Measurements from ENCODE around the gene LRRN4. TPM values are rescaled to one million over a fixed set of nuclear protein-coding genes. Genes with fewer than 3 reads are reported as not detected.

LRRN4 gene
- total and polyA plus RNA-seq, 2 donors from 2014 or later = 1.6 to 89.3 TPM

GRCh38 chr20:6012179-6012578, 41.7 kb downstream of the LRRN4 start:
- H3K36me3 ChIP-seq (ENCODE audit: control insufficient read depth in 2 of 3, insufficient read depth in 3 of 3, low read length in 3 of 3) = peaks cover 2 to 42% (median 14%) of the 10 kb centered on the region in 3 donors
- no peak for DNase-seq
- TF ChIP-seq, protein P1, sequence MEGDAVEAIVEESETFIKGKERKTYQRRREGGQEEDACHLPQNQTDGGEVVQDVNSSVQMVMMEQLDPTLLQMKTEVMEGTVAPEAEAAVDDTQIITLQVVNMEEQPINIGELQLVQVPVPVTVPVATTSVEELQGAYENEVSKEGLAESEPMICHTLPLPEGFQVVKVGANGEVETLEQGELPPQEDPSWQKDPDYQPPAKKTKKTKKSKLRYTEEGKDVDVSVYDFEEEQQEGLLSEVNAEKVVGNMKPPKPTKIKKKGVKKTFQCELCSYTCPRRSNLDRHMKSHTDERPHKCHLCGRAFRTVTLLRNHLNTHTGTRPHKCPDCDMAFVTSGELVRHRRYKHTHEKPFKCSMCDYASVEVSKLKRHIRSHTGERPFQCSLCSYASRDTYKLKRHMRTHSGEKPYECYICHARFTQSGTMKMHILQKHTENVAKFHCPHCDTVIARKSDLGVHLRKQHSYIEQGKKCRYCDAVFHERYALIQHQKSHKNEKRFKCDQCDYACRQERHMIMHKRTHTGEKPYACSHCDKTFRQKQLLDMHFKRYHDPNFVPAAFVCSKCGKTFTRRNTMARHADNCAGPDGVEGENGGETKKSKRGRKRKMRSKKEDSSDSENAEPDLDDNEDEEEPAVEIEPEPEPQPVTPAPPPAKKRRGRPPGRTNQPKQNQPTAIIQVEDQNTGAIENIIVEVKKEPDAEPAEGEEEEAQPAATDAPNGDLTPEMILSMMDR (IDR thresholded peaks at IDR 0.05; ENCODE audit: borderline replicate concordance, extremely low read depth, insufficient read depth) = no peak
- H3K4me3 ChIP-seq (ENCODE audit: low read length in 3 of 3) = no peak overlapping the region
- H3K9me3 ChIP-seq (ENCODE audit: control insufficient read depth in 2 of 3, insufficient read depth in 1 of 3, low read length in 3 of 3) = no peaks in the 10 kb centered on the region
- no peak overlapping the region for H3K9ac ChIP-seq (ENCODE audit: low read length in 3 of 3)
- H3K27me3 ChIP-seq (ENCODE audit: control insufficient read depth, insufficient read depth, low read length) = no peaks in the 10 kb centered on the region
- no peak overlapping the region for H3K27ac ChIP-seq (ENCODE audit: low read depth in 2 of 2, low read length in 2 of 2)
- FAIRE-seq = no peak
- peaks cover 0 to 5% (median 0%) of the 10 kb centered on the region in 3 donors for H3K4me1 ChIP-seq (ENCODE audit: control insufficient read depth in 2 of 3, insufficient read depth in 2 of 3, low read depth in 1 of 3, low read length in 3 of 3)
- intact Hi-C loops (cut with DNase I) = no loop called here

- Histone ChIP-seq H3K9me3 (ENCODE audit: control insufficient read depth in 2 of 3, insufficient read depth in 1 of 3, low read length in 3 of 3) (no peaks in the 10 kb centered on the region), H3K36me3 (ENCODE audit: control insufficient read depth in 2 of 3, insufficient read depth in 3 of 3, low read length in 3 of 3) (peaks cover 2 to 30% (median 6%) of the 10 kb centered on the region in 3 donors), H3K9ac (ENCODE audit: low read length in 3 of 3) (no peak overlapping the region), H3K4me1 (ENCODE audit: control insufficient read depth in 2 of 3, insufficient read depth in 2 of 3, low read depth in 1 of 3, low read length in 3 of 3) (peaks cover 0 to 7% (median 0%) of the 10 kb centered on the region in 3 donors), H3K27ac (ENCODE audit: low read depth in 2 of 2, low read length in 2 of 2) (peak overlapping the region in 1 of 2 donors; percentile 58), H3K27me3 (ENCODE audit: control insufficient read depth, insufficient read depth, low read length) (no peaks in the 10 kb centered on the region), H3K4me3 (ENCODE audit: low read length in 3 of 3) (peak overlapping the region in 2 of 3 donors; percentile 86 to 87)
- FAIRE-seq (no peak), DNase-seq (peak in 1 of 5 donors; percentile 24)
- intact Hi-C loops (cut with DNase I) = no loop called here
- TF ChIP-seq, protein P1 (IDR thresholded peaks at IDR 0.05; ENCODE audit: borderline replicate concordance, extremely low read depth, insufficient read depth) = no peak
Observed at GRCh38 chr20:6008254-6008653, 45.6 kb downstream of the LRRN4 start.

GRCh38 chr20:6007529-6008103, 46.2 kb downstream of the LRRN4 start:
- TF ChIP-seq, protein P1 (IDR thresholded peaks at IDR 0.05; ENCODE audit: borderline replicate concordance, extremely low read depth, insufficient read depth) = no peak
- Histone ChIP-seq H3K4me1 (ENCODE audit: control insufficient read depth in 2 of 3, insufficient read depth in 2 of 3, low read depth in 1 of 3, low read length in 3 of 3) (peaks cover 0 to 7% (median 0%) of the 10 kb centered on the region in 3 donors), H3K9me3 (ENCODE audit: control insufficient read depth in 2 of 3, insufficient read depth in 1 of 3, low read length in 3 of 3) (no peaks in the 10 kb centered on the region), H3K9ac (ENCODE audit: low read length in 3 of 3) (peak overlapping the region in 2 of 3 donors; percentile 62 to 66), H3K27me3 (ENCODE audit: control insufficient read depth, insufficient read depth, low read length) (no peaks in the 10 kb centered on the region), H3K4me3 (ENCODE audit: low read length in 3 of 3) (peak overlapping the region; percentile 76 to 87 (median 86)), H3K36me3 (ENCODE audit: control insufficient read depth in 2 of 3, insufficient read depth in 3 of 3, low read length in 3 of 3) (peaks cover 2 to 26% (median 6%) of the 10 kb centered on the region in 3 donors), H3K27ac (ENCODE audit: low read depth in 2 of 2, low read length in 2 of 2) (peak overlapping the region in 1 of 2 donors; percentile 58)
- no peak for FAIRE-seq
- intact Hi-C loops (cut with DNase I) = no loop called here
- peak in 1 of 5 donors; percentile 5 for DNase-seq

Data from kidney (tissue), 14 donors.